ENCODE measurements around the gene YES1.

Gene YES1

DNA sequence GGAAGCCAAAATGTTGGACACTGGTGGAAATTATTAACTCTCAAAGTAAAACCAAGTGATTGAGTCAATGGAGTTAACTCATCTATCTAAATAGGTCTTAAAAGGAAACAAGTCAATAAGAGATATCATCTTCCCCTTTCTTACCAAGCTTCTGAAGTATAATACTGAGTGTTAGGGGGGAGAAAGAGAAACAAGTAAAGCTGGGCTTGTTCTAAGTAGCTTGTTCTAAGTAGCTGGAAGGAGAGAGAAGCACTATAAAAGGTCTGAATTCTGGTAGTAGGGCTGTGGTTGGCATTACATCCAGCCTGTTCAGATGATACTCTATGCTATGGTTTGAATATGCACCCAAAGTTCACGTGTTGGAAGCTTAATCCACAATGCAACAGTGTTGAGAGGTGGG is 26.8 kb downstream of the YES1 start (continued):
- TF ChIP-seq, protein P1, sequence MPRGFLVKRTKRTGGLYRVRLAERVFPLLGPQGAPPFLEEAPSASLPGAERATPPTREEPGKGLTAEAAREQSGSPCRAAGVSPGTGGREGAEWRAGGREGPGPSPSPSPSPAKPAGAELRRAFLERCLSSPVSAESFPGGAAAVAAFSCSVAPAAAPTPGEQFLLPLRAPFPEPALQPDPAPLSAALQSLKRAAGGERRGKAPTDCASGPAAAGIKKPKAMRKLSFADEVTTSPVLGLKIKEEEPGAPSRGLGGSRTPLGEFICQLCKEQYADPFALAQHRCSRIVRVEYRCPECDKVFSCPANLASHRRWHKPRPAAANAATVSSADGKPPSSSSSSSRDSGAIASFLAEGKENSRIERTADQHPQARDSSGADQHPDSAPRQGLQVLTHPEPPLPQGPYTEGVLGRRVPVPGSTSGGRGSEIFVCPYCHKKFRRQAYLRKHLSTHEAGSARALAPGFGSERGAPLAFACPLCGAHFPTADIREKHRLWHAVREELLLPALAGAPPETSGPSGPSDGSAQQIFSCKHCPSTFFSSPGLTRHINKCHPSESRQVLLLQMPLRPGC (tag by site-specific recombination; IDR thresholded peaks at IDR 0.05), result no peak
- TF ChIP-seq ZNF404 (tag by site-specific recombination; IDR thresholded peaks at IDR 0.05), result no peak

- Histone ChIP-seq H3K27ac (ENCODE audit: extremely low read depth, low read depth, low read length) (no peak overlapping the region), H3K4me1 (ENCODE audit: control insufficient read depth, insufficient read depth, low read length) (no peaks in the 10 kb centered on the region), H3K9me3 (ENCODE audit: control insufficient read depth, insufficient read depth, low read depth, low read length) (no peaks in the 10 kb centered on the region), H3K36me3 (ENCODE audit: control insufficient read depth in 2 of 2, insufficient read depth in 1 of 2, low read length in 2 of 2) (no peaks in the 10 kb centered on the region), H3K4me3 (ENCODE audit: low read depth, low read length) (no peak overlapping the region)
- CTCF ChIA-PET, result no interaction called here
- POLR2A ChIA-PET, result no interaction called here
- TF ChIP-seq, protein P2, sequence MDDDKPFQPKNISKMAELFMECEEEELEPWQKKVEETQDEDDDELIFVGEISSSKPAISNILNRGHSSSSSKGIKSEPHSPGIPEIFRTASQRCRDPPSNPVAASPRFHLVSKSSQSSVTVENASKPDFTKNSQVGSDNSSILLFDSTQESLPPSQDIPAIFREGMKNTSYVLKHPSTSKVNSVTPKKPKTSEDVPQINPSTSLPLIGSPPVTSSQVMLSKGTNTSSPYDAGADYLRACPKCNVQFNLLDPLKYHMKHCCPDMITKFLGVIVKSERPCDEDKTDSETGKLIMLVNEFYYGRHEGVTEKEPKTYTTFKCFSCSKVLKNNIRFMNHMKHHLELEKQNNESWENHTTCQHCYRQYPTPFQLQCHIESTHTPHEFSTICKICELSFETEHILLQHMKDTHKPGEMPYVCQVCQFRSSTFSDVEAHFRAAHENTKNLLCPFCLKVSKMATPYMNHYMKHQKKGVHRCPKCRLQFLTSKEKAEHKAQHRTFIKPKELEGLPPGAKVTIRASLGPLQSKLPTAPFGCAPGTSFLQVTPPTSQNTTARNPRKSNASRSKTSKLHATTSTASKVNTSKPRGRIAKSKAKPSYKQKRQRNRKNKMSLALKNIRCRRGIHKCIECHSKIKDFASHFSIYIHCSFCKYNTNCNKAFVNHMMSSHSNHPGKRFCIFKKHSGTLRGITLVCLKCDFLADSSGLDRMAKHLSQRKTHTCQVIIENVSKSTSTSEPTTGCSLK (tag by site-specific recombination; IDR thresholded peaks at IDR 0.05), result no peak
- TF ChIP-seq ZNF626 (tag by site-specific recombination; IDR thresholded peaks at IDR 0.05), result no peak
- no peak for TF ChIP-seq BCL11A (tag by site-specific recombination; IDR thresholded peaks at IDR 0.05; ENCODE audit: low read depth)
- TF ChIP-seq ZNF37A (tag by site-specific recombination; IDR thresholded peaks at IDR 0.05), result no peak
- no peak for TF ChIP-seq ZNF324 (tag by site-specific recombination; IDR thresholded peaks at IDR 0.05)
- TF ChIP-seq ZNF155 (tag by site-specific recombination; IDR thresholded peaks at IDR 0.05), result no peak
- no peak for TF ChIP-seq HOXC10 (CRISPR knock-in tag; IDR thresholded peaks at IDR 0.05)
- no peak for TF ChIP-seq ZNF560 (tag by site-specific recombination; IDR thresholded peaks at IDR 0.05; ENCODE audit: borderline replicate concordance)
- no peak for TF ChIP-seq ZNF768 (tag by site-specific recombination; IDR thresholded peaks at IDR 0.05)
- no peak for TF ChIP-seq ZNF654 (tag by site-specific recombination; IDR thresholded peaks at IDR 0.05; ENCODE audit: low read depth)
- TF ChIP-seq, protein P3, sequence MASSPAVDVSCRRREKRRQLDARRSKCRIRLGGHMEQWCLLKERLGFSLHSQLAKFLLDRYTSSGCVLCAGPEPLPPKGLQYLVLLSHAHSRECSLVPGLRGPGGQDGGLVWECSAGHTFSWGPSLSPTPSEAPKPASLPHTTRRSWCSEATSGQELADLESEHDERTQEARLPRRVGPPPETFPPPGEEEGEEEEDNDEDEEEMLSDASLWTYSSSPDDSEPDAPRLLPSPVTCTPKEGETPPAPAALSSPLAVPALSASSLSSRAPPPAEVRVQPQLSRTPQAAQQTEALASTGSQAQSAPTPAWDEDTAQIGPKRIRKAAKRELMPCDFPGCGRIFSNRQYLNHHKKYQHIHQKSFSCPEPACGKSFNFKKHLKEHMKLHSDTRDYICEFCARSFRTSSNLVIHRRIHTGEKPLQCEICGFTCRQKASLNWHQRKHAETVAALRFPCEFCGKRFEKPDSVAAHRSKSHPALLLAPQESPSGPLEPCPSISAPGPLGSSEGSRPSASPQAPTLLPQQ (tag by site-specific recombination; IDR thresholded peaks at IDR 0.05), result no peak
- no peak for TF ChIP-seq ZNF792 (tag by site-specific recombination; IDR thresholded peaks at IDR 0.05)
- no peak for TF ChIP-seq ZBTB1 (tag by site-specific recombination; IDR thresholded peaks at IDR 0.05)
- TF ChIP-seq ZNF677 (tag by site-specific recombination; IDR thresholded peaks at IDR 0.05), result no peak
- no peak for TF ChIP-seq HOXA7 (CRISPR knock-in tag; IDR thresholded peaks at IDR 0.05; ENCODE audit: borderline replicate concordance)
Measured at GRCh38 chr18:784470-785172, 27.4 kb downstream of the YES1 start.

DNA sequence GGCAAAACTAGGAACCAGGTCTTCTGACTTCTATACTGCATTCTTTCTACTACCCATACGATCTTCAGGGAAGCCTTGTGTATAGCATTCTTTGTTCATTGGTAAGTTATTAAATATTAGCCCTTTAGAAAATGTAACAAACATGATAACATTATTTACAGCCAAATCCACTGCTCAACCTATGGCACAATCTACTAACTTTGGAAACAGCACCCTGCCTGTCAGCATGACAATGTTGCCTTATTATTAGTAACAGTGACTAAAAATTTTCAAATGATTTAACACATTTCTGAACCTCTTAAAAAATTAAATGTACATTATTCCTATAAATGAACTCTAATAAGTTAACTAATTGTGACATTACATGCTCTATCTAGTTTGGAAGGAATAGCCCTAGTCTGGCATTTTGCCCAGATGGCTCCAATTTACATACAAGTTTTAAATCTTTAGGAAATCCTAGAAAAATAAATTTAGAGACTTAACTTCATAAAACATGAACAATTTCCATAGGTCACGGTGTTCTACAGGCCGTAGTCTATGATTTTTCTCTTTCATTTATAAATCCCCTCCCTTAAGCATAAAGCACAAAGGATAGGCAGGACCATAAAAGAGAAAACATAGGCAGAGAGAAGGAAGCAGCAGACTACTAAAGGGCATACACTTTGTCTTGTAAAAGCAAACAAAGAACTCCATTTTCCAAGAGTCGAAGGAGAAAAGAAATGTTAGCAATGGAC is 33.7 kb downstream of the YES1 start:
- POLR2A ChIA-PET, result no interaction called here
- H3K9me3 ChIP-seq (ENCODE audit: control insufficient read depth, insufficient read depth, low read depth, low read length), result no peaks in the 10 kb centered on the region
- H3K4me1 ChIP-seq (ENCODE audit: control insufficient read depth, insufficient read depth, low read length), result peaks cover 9% of the 10 kb centered on the region
- H3K4me3 ChIP-seq (ENCODE audit: low read depth, low read length), result no peak overlapping the region
- CTCF ChIA-PET, result interaction anchor here (0.6 kb wide), 1 partner anchor 13 kb away, joined by 3 read pairs; no protein-coding TSS in a partner anchor
- no peaks in the 10 kb centered on the region for H3K36me3 ChIP-seq (ENCODE audit: control insufficient read depth in 2 of 2, insufficient read depth in 1 of 2, low read length in 2 of 2)
- H3K27ac ChIP-seq (ENCODE audit: extremely low read depth, low read depth, low read length), result peak overlapping the region; percentile 52
- 0 out of 2 replicates have a peak, but pooled peaks have one; percentile 30 for TF ChIP-seq PRDM1 (tag by site-specific recombination; IDR thresholded peaks at IDR 0.05)
- TF ChIP-seq FEZF1 (tag by site-specific recombination; IDR thresholded peaks at IDR 0.05), result peak; percentile 48
- peak; percentile 64 for TF ChIP-seq PRDM6 (tag by site-specific recombination; IDR thresholded peaks at IDR 0.05)
- TF ChIP-seq ZBTB21 (tag by site-specific recombination; IDR thresholded peaks at IDR 0.05), result no peak
- TF ChIP-seq ZIC2 (tag by site-specific recombination; IDR thresholded peaks at IDR 0.05), result no peak
